Pancreas (tissue), 10 donors: ENCODE data around the gene SLC43A1. TPM values are rescaled to one million over a fixed set of nuclear protein-coding genes. Genes with fewer than 3 reads are reported as not detected.

ENCODE experiments used
- ATAC-seq, 4 donors: fragments of 200-7000 bp; cut with Tn5 transposase; one replicate each; pipeline versions ENCODE4 v1.8.0 to v1.9.1; 2020; ENCODE audit warnings: mild to moderate bottlenecking in 4 of 4, moderate library complexity in 4 of 4
- DNase-seq, 6 donors: peaks; one replicate each; pipeline ENCODE4 v3.0.0-alpha.2; 2020
- FAIRE-seq: peaks from 2 replicates; lab custom pipeline; 2012; peaks lifted over from hg19 to GRCh38; lab: Jason Lieb, UNC
- H3K27ac ChIP-seq, 4 donors: fragments of 200-600 bp; sonication (generic); 1 replicate in 3 of 4; 2 replicates in 1 of 4; pipeline versions ENCODE4 v1.5.0 to v1.8.0; 2020
- H3K27me3 ChIP-seq, 4 donors: fragments of 200-600 bp; one replicate each; pipeline ENCODE4 v1.8.0; 2021
- H3K36me3 ChIP-seq, 3 donors: fragments of 200-600 bp; sonication (generic) in 1 of 3; one replicate each; pipeline versions ENCODE4 v1.5.0 to v1.8.0; 2020 to 2021
- H3K4me1 ChIP-seq, 3 donors: fragments of 200-600 bp; one replicate each; pipeline ENCODE4 v1.8.0; 2021
- H3K4me3 ChIP-seq, 4 donors: fragments of 200-600 bp; sonication (generic) in 2 of 4; one replicate each; pipeline versions ENCODE4 v1.5.0 to v1.8.0; 2020 to 2021
- H3K9me3 ChIP-seq, 4 donors: fragments of 200-600 bp; one replicate each; pipeline ENCODE4 v1.8.0; 2021
- WGBS, 2 donors: extraction: QIAGEN DNeasy Blood & Tissue Kit; methylation state at CpG; one replicate each; pipeline ENCODE4 v1.1.7; 2013; 5-methylcytosine and 5-hydroxymethylcytosine counted together
- intact Hi-C, 3 donors: fragments of 100-400 bp; cut with DNase I; formaldehyde crosslinking; loops; one replicate each; pipeline versions ENCODE4 v1.11.1 to v1.14.2; 2022
- polyA plus RNA-seq, 2 donors: library from polyadenylated mRNA; stranded (reverse); fragments of 200-250 nt; gene quantifications; one replicate each; pipeline ENCODE4 v1.2.3, GENCODE V29; 2013
- total RNA-seq, 6 donors: library from RNA; stranded (reverse); fragmentation: NEBNext Ultra II Directional in 4 of 6; extraction: Animal tissue kit (Norgen Biotek cat#: 25700) in 4 of 6; gene quantifications; one replicate each; pipeline versions ENCODE4 v1.2.1 to v1.2.4, GENCODE V29; 2021 to 2023
- TF ChIP-seq, protein P1 (sequence below), 4 donors: fragments of 200-600 bp; sonication (generic) in 3 of 4; IDR thresholded peaks; one replicate each; pipeline versions ENCODE4 v1.5.0 to v1.8.0; 2021; ENCODE audit warnings: antibody characterized with exemption in 4 of 4
- donor health status: healthy with polysubstance abuse.
- donor health status: DM: no; HTN: no; CAD: no; lungs with moderate emphysema.
- donor health status: DM: no; HTN: no; CAD: no.
- donor health status: control.
- donor health status: control.
- donor health status: Bipolar disorder and iron deficiency.
- donor health status: DM: yes; HTN: yes; CAD: no.
- donor health status: DM: no; HTN: no; CAD: no.
- donor health status: DM: no; HTN: no; CAD: no.
- donor health status: DM: yes; HTN: yes; CAD: no.

The SLC43A1 gene
- total and polyA plus RNA-seq, 8 donors = 78.3 to 280 (median 122) TPM

DNA sequence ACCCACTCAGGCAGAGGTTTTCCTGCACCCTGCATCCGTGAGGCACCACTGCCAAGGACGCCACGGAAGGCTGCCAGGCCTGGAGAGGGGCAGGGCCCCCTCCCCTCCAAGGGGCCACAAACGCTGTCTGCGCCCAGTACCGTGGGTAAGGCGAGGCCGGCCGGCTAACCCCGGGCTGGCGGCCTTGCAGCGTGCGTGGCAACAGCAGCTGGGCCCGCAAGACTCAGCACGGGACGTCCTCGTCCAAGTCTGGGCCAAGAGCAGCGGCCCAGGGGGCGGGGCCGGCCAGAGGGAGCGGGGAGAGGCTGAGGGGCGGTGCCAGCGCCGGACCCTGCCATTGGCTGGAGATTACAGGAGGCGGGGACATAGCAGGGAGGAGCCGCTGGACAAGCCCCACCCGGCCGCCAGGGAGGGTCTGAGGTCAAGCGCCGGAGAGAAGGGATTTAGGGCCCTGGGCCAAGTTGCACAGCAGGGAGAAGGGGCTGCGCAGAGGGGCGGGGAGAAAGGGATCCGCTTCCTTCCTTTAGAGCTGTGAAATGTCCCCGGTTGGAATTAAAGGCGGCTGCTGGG lies 16.0 kb downstream of the SLC43A1 start:
- TF ChIP-seq, protein P1, sequence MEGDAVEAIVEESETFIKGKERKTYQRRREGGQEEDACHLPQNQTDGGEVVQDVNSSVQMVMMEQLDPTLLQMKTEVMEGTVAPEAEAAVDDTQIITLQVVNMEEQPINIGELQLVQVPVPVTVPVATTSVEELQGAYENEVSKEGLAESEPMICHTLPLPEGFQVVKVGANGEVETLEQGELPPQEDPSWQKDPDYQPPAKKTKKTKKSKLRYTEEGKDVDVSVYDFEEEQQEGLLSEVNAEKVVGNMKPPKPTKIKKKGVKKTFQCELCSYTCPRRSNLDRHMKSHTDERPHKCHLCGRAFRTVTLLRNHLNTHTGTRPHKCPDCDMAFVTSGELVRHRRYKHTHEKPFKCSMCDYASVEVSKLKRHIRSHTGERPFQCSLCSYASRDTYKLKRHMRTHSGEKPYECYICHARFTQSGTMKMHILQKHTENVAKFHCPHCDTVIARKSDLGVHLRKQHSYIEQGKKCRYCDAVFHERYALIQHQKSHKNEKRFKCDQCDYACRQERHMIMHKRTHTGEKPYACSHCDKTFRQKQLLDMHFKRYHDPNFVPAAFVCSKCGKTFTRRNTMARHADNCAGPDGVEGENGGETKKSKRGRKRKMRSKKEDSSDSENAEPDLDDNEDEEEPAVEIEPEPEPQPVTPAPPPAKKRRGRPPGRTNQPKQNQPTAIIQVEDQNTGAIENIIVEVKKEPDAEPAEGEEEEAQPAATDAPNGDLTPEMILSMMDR (IDR thresholded peaks at IDR 0.05) = no peak
- no peaks in the 10 kb centered on the region for H3K27me3 ChIP-seq
- peak overlapping the region; percentile 69 to 85 (median 76) for H3K27ac ChIP-seq
- H3K4me1 ChIP-seq = peaks cover 71 to 87% (median 81%) of the 10 kb centered on the region in 3 donors
- ATAC-seq (peak; percentile 80 to 92 (median 82)), FAIRE-seq (peak; percentile 17), DNase-seq (peak; percentile 97 to 99 (median 98))
- H3K4me3 ChIP-seq = peak overlapping the region in 2 of 4 donors; percentile 6 to 26
- intact Hi-C loops = no loop called here
- 1% methylated on average over 31 to 34 of the region's 35 CpGs for WGBS, 2 donors
- H3K9me3 ChIP-seq = no peaks in the 10 kb centered on the region
- peaks cover 0 to 12% (median 0%) of the 10 kb centered on the region in 3 donors for H3K36me3 ChIP-seq

DNA sequence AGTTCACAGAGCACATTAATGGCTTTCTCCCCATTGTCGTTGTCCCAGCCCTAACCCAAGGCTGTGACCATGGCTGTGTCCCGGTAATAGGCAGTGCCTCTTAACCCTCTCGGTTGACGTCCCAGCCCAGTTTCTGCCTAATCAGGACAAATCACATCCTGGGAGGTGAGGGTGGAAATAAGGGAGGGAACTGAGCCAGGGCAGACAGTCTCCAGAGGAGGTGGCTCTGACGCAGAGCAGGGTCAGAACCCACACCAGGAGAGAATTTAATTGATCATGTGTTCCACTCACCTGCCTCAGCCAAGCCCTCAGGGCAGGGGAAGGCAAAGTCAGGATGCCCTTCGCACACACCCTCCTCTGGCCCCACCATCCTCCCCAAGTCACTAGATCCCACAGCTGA lies 17.0 kb downstream of the SLC43A1 start:
- TF ChIP-seq, protein P1 (IDR thresholded peaks at IDR 0.05) = no peak
- Histone ChIP-seq H3K4me1 (peaks cover 74 to 81% (median 78%) of the 10 kb centered on the region in 3 donors), H3K9me3 (no peaks in the 10 kb centered on the region), H3K36me3 (peaks cover 0 to 12% (median 0%) of the 10 kb centered on the region in 3 donors), H3K4me3 (no peak overlapping the region), H3K27ac (peak overlapping the region; percentile 69 to 85 (median 76)), H3K27me3 (no peaks in the 10 kb centered on the region)
- FAIRE-seq (no peak), DNase-seq (peak in 3 of 6 donors; percentile 52 to 61 (median 59)), ATAC-seq (peak in 2 of 4 donors; percentile 1 to 4)
- intact Hi-C loops = no loop called here
- WGBS, 2 donors = 19 to 25% methylated on average over 6 of the region's 6 CpGs

DNA sequence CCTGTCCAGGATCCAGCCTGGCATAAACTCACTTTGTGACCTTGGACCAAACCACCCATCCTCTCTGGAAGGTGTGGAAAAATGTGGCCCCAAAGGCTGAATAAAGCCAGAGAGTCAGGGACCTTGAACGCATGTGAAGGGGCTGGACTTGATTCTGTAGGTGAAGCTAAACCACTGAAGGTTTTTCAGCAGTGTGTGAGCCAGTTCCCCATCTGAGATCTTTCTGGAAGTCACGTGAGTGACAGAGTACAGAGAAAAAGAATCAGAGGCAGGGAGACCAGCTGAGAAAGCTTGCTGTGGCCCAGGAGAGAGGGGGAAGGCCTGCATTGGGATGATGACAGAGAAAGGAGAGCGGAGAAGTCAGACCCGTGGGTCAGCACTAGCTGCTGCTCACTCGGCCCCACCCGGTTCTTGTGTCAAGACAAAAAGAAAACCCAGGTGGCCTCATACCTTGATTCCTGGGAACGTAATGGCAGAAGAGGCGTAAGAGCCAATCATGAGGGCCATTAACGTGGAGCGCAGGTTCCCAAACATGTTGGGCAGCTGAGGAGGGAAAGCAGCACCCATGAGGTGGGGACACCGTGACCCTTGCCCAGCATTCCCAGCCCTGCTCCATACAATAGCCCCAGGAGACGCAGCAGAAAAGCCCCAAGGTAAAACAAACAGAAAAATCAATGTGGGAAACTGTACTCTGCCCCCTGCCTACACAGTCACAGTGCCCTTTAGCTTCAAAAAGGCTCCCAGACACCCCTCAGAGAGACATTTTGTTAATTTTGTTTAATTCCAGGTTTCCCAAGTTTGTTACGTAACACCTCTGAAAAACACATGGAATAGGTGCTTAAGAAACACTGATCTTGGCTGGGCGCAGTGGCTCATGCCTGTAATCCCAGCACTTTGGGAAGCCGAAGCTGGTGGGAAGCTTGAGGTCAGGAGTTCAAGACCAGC lies 17.9 kb downstream of the SLC43A1 start:
- intact Hi-C loops = no loop called here
- ATAC-seq (peak in 3 of 4 donors; percentile 9 to 20 (median 13)), DNase-seq (peak in 4 of 6 donors; percentile 52 to 64 (median 58)), FAIRE-seq (no peak)
- TF ChIP-seq, protein P1 (IDR thresholded peaks at IDR 0.05) = no peak
- H3K9me3 ChIP-seq = no peaks in the 10 kb centered on the region
- no peaks in the 10 kb centered on the region for H3K27me3 ChIP-seq
- no peak overlapping the region for H3K4me3 ChIP-seq
- peak overlapping the region; percentile 69 to 85 (median 76) for H3K27ac ChIP-seq
- H3K4me1 ChIP-seq = peaks cover 65 to 73% (median 68%) of the 10 kb centered on the region in 3 donors
- peaks cover 0 to 12% (median 0%) of the 10 kb centered on the region in 3 donors for H3K36me3 ChIP-seq
- 28 to 29% methylated on average over 15 of the region's 15 CpGs for WGBS, 2 donors

DNA sequence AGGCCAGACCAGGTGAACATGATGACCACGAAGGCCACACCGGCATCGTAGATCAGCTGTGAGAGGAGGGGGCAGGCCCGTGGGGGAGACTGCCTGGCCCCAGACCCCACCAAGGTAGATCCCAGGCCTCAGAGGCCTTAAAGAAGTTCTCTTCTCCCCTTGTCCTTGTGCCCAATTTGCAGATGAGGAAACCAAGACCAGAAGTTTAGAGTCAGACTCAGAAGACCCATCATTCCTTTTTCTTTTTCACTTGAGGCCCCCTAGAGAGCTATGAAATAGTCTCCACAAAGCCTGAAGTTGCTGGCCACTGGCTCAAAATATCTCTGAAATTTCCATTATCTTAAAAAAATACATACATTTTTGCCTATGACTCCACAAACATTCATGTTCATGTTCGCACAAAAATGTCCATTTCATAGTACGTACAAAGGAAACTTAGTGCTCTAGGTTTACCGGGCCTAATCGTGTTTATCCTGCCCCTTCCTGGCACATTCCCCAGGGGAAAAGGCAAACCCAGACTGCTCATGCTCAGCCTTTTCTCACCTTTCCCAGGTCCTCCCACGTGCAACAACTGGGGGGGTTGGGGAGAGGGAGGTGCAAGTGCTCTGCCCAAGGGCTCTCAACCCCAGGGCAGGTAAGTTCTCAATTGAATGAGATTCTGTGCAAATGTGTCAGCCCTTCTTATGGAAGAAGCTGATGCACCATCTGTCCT lies 19.2 kb downstream of the SLC43A1 start:
- TF ChIP-seq, protein P1 (IDR thresholded peaks at IDR 0.05) = no peak
- Histone ChIP-seq H3K36me3 (peaks cover 1 to 17% (median 4%) of the 10 kb centered on the region in 3 donors), H3K4me1 (peaks cover 59 to 64% (median 61%) of the 10 kb centered on the region in 3 donors), H3K27ac (peak overlapping the region in 3 of 4 donors; percentile 13 to 85 (median 69)), H3K9me3 (no peaks in the 10 kb centered on the region), H3K27me3 (no peaks in the 10 kb centered on the region), H3K4me3 (peak overlapping the region in 1 of 4 donors; percentile 4)
- ATAC-seq (peak in 3 of 4 donors; percentile 9 to 24 (median 20)), FAIRE-seq (no peak), DNase-seq (peak in 5 of 6 donors; percentile 64 to 89 (median 71))
- intact Hi-C loops = no loop called here
- WGBS, 2 donors = 31 to 40% methylated on average over 9 of the region's 9 CpGs
